K562 (cell line): ENCODE results near the gene CDKN1C. TPM values are rescaled to one million over a fixed set of nuclear protein-coding genes. Genes with fewer than 3 reads are reported as not detected.

ENCODE experiments used
- COPS2 ChIP-seq: fragments of 450-650 bp; conservative IDR thresholded peaks from 2 replicates; pipeline ENCODE4 v1.6.1; 2016; ENCODE audit warnings: mild to moderate bottlenecking, moderate library complexity
- KAT2B ChIP-seq: IDR thresholded peaks from one replicate; pipeline ENCODE4 v1.6.1; 2012; ENCODE audit warnings: low read depth, mild to moderate bottlenecking, control low read depth, inconsistent platforms, low read length, moderate library complexity
- MXI1 ChIP-seq: IDR thresholded peaks from 2 replicates; pipeline ENCODE4 v1.6.1; 2011; ENCODE audit warnings: low read depth, mild to moderate bottlenecking, improper control_type of control experiment, low read length
- RBM14 ChIP-seq: fragments of 200-400 bp; formaldehyde crosslinking; IDR thresholded peaks from 2 replicates; pipeline ENCODE4 v1.6.1; 2018; ENCODE audit warnings: low read depth, mild to moderate bottlenecking, low read length, moderate library complexity, borderline replicate concordance; ENCODE audit not compliant: insufficient read depth
- SMARCC2 ChIP-seq: fragments of 450-650 bp; IDR thresholded peaks from 2 replicates; pipeline ENCODE4 v1.6.1; 2017; ENCODE audit warnings: antibody characterized with exemption, moderate library complexity, mild to moderate bottlenecking, low read depth
- ZNF785 ChIP-seq: fragments of 250-450 bp; sonication (Bioruptor Pico); IDR thresholded peaks from 2 replicates; pipeline ENCODE4 v1.4.0; 2020; ENCODE audit warnings: mild to moderate bottlenecking
- polyA plus RNA-seq, 8 experiments: library from polyadenylated mRNA; depleted of rRNA in 4 of 8; stranded (reverse) in 5 of 8; unstranded in 3 of 8; fragments of >200 nt; fragmentation: Nextera tagmentation in 2 of 8; fragmentation: Illumina TruSeq in 1 of 8; extraction: Ambion mirVana in 2 of 8; extraction: Trizol in 1 of 8; gene quantifications; 2 replicates each; pipeline versions ENCODE4 v1.2.1 to v1.2.3, GENCODE V29; 2011 to 2014; ENCODE audit warnings: inconsistent platforms in 1 of 8, missing spikeins in 1 of 8
- total RNA-seq, 7 experiments: library from RNA; depleted of rRNA in 6 of 7; stranded (reverse); fragments of >200 nt in 6 of 7; fragmentation: Illumina TruSeq in 2 of 7; extraction: Trizol in 2 of 7; gene quantifications; 2 replicates each; pipeline versions ENCODE4 v1.2.1 to v1.2.3, GENCODE V29; 2011 to 2021; ENCODE audit warnings: low replicate concordance in 1 of 7
- TF ChIP-seq, protein P1 (sequence below), 2 experiments: fragments of 250-450 bp in 1 of 2; fragments of 450-650 bp in 1 of 2; sonication (Bioruptor Pico) in 1 of 2; IDR thresholded peaks; 2 replicates each; pipeline versions ENCODE4 v1.6.1 to v1.8.0; 2016 to 2021; ENCODE audit warnings: mild to moderate bottlenecking in 2 of 2, moderate library complexity in 2 of 2, missing compliant biosample characterization in 1 of 2, missing genetic modification characterization in 1 of 2
- TF ChIP-seq, protein P2 (sequence below): fragments of 250-450 bp; sonication (Bioruptor Pico); IDR thresholded peaks from 2 replicates; pipeline ENCODE4 v1.5.0; 2021; ENCODE audit warnings: mild to moderate bottlenecking, moderate library complexity

Gene CDKN1C
- total and polyA plus RNA-seq, 9 of the 15 experiments (the other 6 are each of a cell fraction or from before 2014, with no cell fraction given): 2.8 to 21.1 (median 9.3) TPM

- TF ChIP-seq, protein P1, sequence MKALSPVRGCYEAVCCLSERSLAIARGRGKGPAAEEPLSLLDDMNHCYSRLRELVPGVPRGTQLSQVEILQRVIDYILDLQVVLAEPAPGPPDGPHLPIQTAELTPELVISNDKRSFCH (CRISPR knock-in tag; IDR thresholded peaks at IDR 0.05): no peak
- TF ChIP-seq, protein P1 (tag; IDR thresholded peaks at IDR 0.05): no peak
- TF ChIP-seq MXI1: no peak
- TF ChIP-seq, protein P2, sequence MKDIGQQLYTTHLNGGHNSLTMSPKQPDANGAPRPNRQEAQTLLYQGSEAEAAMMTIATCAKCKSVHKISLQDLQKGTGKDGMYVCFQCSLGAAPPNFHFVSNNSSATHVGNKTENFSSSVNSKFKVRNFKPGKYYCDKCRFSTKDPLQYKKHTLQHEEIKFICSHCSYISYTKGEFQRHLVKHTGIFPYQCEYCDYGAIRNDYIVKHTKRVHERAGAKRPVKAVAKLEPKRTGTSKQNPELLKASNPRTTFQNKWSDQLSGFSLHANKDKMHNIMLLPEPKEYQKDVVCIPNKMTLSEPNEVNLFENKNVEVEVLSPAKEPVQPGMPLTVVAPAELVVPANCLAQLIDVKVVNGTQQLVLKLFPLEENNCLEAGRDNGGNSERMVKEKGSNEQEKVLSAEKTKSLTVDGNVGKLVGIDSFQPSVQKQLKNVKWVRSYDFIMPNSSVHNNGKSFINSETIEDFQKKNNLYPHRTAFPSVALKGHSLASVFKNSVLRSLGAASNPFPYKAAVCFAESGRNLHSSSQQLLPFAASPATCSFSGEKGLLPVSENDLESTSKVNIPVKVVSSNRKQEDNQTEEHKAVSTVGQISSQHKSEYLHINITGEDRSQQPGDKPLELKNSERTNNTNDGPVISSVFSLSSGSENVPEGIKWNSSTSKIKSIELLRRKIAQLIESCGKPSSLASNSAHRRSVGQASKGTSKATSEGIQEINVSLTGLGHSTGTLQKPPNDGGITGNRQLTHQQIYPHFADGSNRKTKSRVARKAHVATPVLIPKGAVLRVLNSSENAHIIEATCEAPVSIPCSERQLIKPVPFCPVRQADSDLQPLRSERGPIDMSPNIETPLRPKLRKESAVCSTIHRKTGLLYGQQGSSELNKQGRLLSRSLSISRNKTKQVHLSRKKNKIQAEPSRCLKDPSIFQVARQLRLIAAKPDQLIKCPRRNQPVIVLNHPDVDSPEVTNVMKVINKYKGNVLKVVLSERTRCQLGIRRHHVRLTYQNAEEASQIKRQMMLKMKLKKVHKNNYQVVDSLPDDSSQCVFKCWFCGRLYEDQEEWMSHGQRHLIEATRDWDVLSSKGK (CRISPR knock-in tag): no peak
- no peak for TF ChIP-seq COPS2
- TF ChIP-seq ZNF785 (CRISPR knock-in tag): no peak
- no peak for TF ChIP-seq SMARCC2
- 0 out of 2 replicates have a peak, but pooled peaks have one; percentile 48 for TF ChIP-seq RBM14
- no peak for TF ChIP-seq KAT2B
Observed at GRCh38 chr11:2883640-2883978, 2.0 kb downstream of the CDKN1C start (continued).
